H1 (cell line): ENCODE results near the gene RTL9. TPM values are rescaled to one million over a fixed set of nuclear protein-coding genes. Genes with fewer than 3 reads are reported as not detected.
"Not testable (repeated sequence)": the region's sequence is repeated elsewhere in the genome, so short reads cannot be mapped to it uniquely, and the experiment has no call there.

ENCODE experiments used
- CTCF ChIA-PET: fragments of 300-600 bp; sonication (Branson Sonifier 250); formaldehyde crosslinking; loops from one replicate; lab custom pipeline; 2021; ENCODE audit not compliant: partially characterized antibody; lab: Charles Lee
- POLR2A ChIA-PET: fragments of 300-600 bp; sonication (Branson Sonifier 250); formaldehyde crosslinking; loops from one replicate; lab custom pipeline; 2021; ENCODE audit warnings: inconsistent platforms; ENCODE audit not compliant: partially characterized antibody; lab: Charles Lee
- DNase-seq, 2 experiments: peaks; one replicate each; pipeline versions ENCODE4 v3.0.0 to v3.0.0-alpha.2; 2010 to 2022; ENCODE audit warnings: low spot score in 2 of 2, low read depth in 1 of 2, mixed read lengths in 1 of 2
- FAIRE-seq: peaks from 2 replicates; lab custom pipeline; 2011; peaks lifted over from hg19 to GRCh38; lab: Jason Lieb, UNC
- H2AFZ ChIP-seq: 2 replicates; pipeline ENCODE4 v1.8.1; 2012; ENCODE audit warnings: low read length, inconsistent platforms
- H2AK5ac ChIP-seq: 2 replicates; pipeline ENCODE4 v1.6.1; 2013; ENCODE audit warnings: low read depth, low read length
- H2BK120ac ChIP-seq: replicated peaks from 2 replicates; pipeline ENCODE3; 2013; ENCODE audit warnings: low read depth, low read length, inconsistent platforms
- H2BK12ac ChIP-seq: 2 replicates; pipeline ENCODE4 v1.6.1; 2013; ENCODE audit warnings: low read depth, low read length
- H2BK15ac ChIP-seq: 2 replicates; pipeline ENCODE4 v1.6.1; 2013; ENCODE audit warnings: low read length
- H2BK20ac ChIP-seq: 2 replicates; pipeline ENCODE4 v1.6.1; 2013; ENCODE audit warnings: low read length
- H2BK5ac ChIP-seq: 2 replicates; pipeline ENCODE4 v1.6.1; 2013; ENCODE audit warnings: low read depth, low read length
- H3K14ac ChIP-seq: 2 replicates; pipeline ENCODE4 v1.6.1; 2013; ENCODE audit warnings: inconsistent platforms; ENCODE audit not compliant: insufficient read length
- H3K18ac ChIP-seq: 2 replicates; pipeline ENCODE4 v1.6.1; 2013; ENCODE audit warnings: low read length; ENCODE audit errors: extremely low read depth
- H3K23ac ChIP-seq: 2 replicates; pipeline ENCODE4 v1.6.1; 2013; ENCODE audit warnings: inconsistent platforms; ENCODE audit not compliant: insufficient read length
- H3K23me2 ChIP-seq: 2 replicates; pipeline ENCODE4 v1.6.1; 2013; ENCODE audit warnings: low read depth, low read length
- H3K27ac ChIP-seq: 2 replicates; pipeline ENCODE4 v1.6.1; 2011; ENCODE audit warnings: low read depth, low read length, inconsistent platforms
- H3K27me3 ChIP-seq, 4 experiments: replicated peaks in 1 of 4; 1 replicate in 1 of 4; 2 replicates in 3 of 4; pipeline versions ENCODE4 v1.6.1 to v1.8.1; 2011 to 2013; ENCODE audit warnings: low read length in 3 of 4, mild to moderate bottlenecking in 3 of 4, inconsistent platforms in 2 of 4, mixed read lengths in 2 of 4, moderate library complexity in 1 of 4; ENCODE audit not compliant: control insufficient read depth in 3 of 4, insufficient read depth in 3 of 4; ENCODE audit errors: extremely low read depth in 1 of 4
- H3K36me3 ChIP-seq, 4 experiments: 2 replicates each; pipeline versions ENCODE4 v1.6.1 to v1.8.1; 2011 to 2013; ENCODE audit warnings: mild to moderate bottlenecking in 4 of 4, low read length in 3 of 4, moderate library complexity in 2 of 4, control low read depth in 1 of 4, inconsistent platforms in 1 of 4; ENCODE audit not compliant: insufficient read depth in 4 of 4, control insufficient read depth in 2 of 4
- H3K4ac ChIP-seq: replicated peaks from 2 replicates; pipeline ENCODE3; 2013; ENCODE audit warnings: low read length, low read depth, mixed read lengths, inconsistent platforms; ENCODE audit not compliant: insufficient read length
- H3K4me1 ChIP-seq, 4 experiments: replicated peaks in 1 of 4; 1 replicate in 1 of 4; 2 replicates in 3 of 4; pipeline versions ENCODE4 v1.6.1 to v1.8.1; 2011 to 2013; ENCODE audit warnings: low read length in 3 of 4, inconsistent platforms in 2 of 4, mixed read lengths in 1 of 4; ENCODE audit not compliant: insufficient read depth in 4 of 4, control insufficient read depth in 3 of 4
- H3K4me2 ChIP-seq, 2 experiments: 2 replicates each; pipeline versions ENCODE4 v1.6.1 to v1.8.1; 2011 to 2013; ENCODE audit warnings: low read depth in 2 of 2, low read length in 2 of 2, control low read depth in 1 of 2, inconsistent platforms in 1 of 2, mild to moderate bottlenecking in 1 of 2; ENCODE audit not compliant: insufficient read depth in 1 of 2
- H3K4me3 ChIP-seq, 4 experiments: fragments of 200-600, 300-600 bp in 1 of 4; sonication (generic), shearing (Covaris generic), sonication (Bioruptor Twin) in 1 of 4; 2 replicates each; pipeline versions ENCODE4 v1.5.1 to v1.8.1; 2011 to 2016; ENCODE audit warnings: low read length in 4 of 4, low read depth in 3 of 4, control low read depth in 2 of 4, inconsistent platforms in 2 of 4, mild to moderate bottlenecking in 2 of 4, mixed read lengths in 1 of 4, moderate library complexity in 1 of 4; ENCODE audit not compliant: insufficient read depth in 2 of 4; ENCODE audit errors: extremely low read depth in 1 of 4
- H3K56ac ChIP-seq: replicated peaks from 2 replicates; pipeline ENCODE3; 2013; ENCODE audit warnings: low read depth, mild to moderate bottlenecking, mixed read lengths, low read length, inconsistent platforms; ENCODE audit not compliant: insufficient read length
- H3K79me1 ChIP-seq: 2 replicates; pipeline ENCODE4 v1.6.1; 2013; ENCODE audit warnings: low read depth, low read length, control low read depth
- H3K79me2 ChIP-seq, 2 experiments: 2 replicates each; pipeline versions ENCODE4 v1.6.1 to v1.8.1; 2012 to 2013; ENCODE audit warnings: low read length in 2 of 2, mild to moderate bottlenecking in 2 of 2, inconsistent platforms in 1 of 2; ENCODE audit not compliant: insufficient read depth in 2 of 2, control insufficient read depth in 1 of 2
- H3K9ac ChIP-seq, 4 experiments: replicated peaks in 1 of 4; 1 replicate in 1 of 4; 2 replicates in 3 of 4; pipeline versions ENCODE4 v1.6.1 to v1.8.1; 2011 to 2013; ENCODE audit warnings: low read depth in 3 of 4, low read length in 3 of 4, control low read depth in 2 of 4, mild to moderate bottlenecking in 2 of 4, moderate library complexity in 2 of 4, inconsistent platforms in 1 of 4; ENCODE audit errors: extremely low read depth in 1 of 4
- H3K9me3 ChIP-seq, 2 experiments: 2 replicates each; pipeline versions ENCODE4 v1.6.1 to v1.8.1; 2012 to 2013; ENCODE audit warnings: mild to moderate bottlenecking in 2 of 2, moderate library complexity in 2 of 2, control low read depth in 1 of 2, inconsistent platforms in 1 of 2, low read depth in 1 of 2, low read length in 1 of 2, mixed read lengths in 1 of 2; ENCODE audit not compliant: insufficient read depth in 2 of 2
- H4K20me1 ChIP-seq, 2 experiments: replicated peaks in 1 of 2; 2 replicates each; pipeline versions ENCODE3 to v1.8.1; 2011 to 2013; ENCODE audit warnings: inconsistent platforms in 2 of 2, low read length in 2 of 2, mild to moderate bottlenecking in 1 of 2; ENCODE audit not compliant: insufficient read depth in 2 of 2, control insufficient read depth in 1 of 2
- H4K5ac ChIP-seq: 2 replicates; pipeline ENCODE4 v1.6.1; 2013; ENCODE audit warnings: low read length, low read depth, mixed read lengths, inconsistent platforms; ENCODE audit not compliant: insufficient read length
- H4K8ac ChIP-seq: 2 replicates; pipeline ENCODE4 v1.8.0; 2013; ENCODE audit warnings: mild to moderate bottlenecking, moderate library complexity, low read length, inconsistent platforms; ENCODE audit not compliant: insufficient read depth; ENCODE audit errors: extremely low read depth
- H4K91ac ChIP-seq: replicated peaks from 2 replicates; pipeline ENCODE3; 2013; ENCODE audit warnings: low read length, mixed read lengths, inconsistent platforms; ENCODE audit not compliant: insufficient read length
- WGBS, 2 experiments: shearing (Covaris generic) in 1 of 2; methylation state at CpG; one replicate each; pipeline versions ENCODE4 v1.1.6 to v1.1.7; 2013 to 2015; ENCODE audit warnings: low lambda C conversion rate in 2 of 2, mixed read lengths in 2 of 2, inconsistent platforms in 1 of 2, low coverage in 1 of 2, missing lambda C conversion rate in 1 of 2; ENCODE audit not compliant: insufficient replicate concordance in 2 of 2, insufficient coverage in 1 of 2, insufficient read length in 1 of 2; ENCODE audit errors: extremely low coverage in 1 of 2, missing lambda C conversion rate in 1 of 2; 5-methylcytosine and 5-hydroxymethylcytosine counted together
- polyA plus RNA-seq, 7 experiments: library from polyadenylated mRNA; depleted of rRNA in 3 of 7; stranded (reverse) in 5 of 7; unstranded in 2 of 7; fragments of >200 nt in 5 of 7; fragments of 200-250 nt in 2 of 7; gene quantifications; 1 replicate in 5 of 7; 2 replicates in 1 of 7; 4 replicates in 1 of 7; pipeline versions ENCODE4 v1.2.1 to v1.2.3, GENCODE V29; 2011 to 2013; ENCODE audit warnings: missing spikeins in 2 of 7, mixed read lengths in 2 of 7
- total RNA-seq: library from RNA; stranded (reverse); fragmentation: NEBNext Ultra II Directional; extraction: Animal tissue kit (Norgen Biotek cat#: 25700); gene quantifications from 2 replicates; pipeline ENCODE4 v1.2.1, GENCODE V29; 2021

RTL9 gene
- total and polyA plus RNA-seq, 2 of the 8 experiments (the other 6 are each of a cell fraction or from before 2014, with no cell fraction given), result 0.09 to 0.20 TPM

DNA sequence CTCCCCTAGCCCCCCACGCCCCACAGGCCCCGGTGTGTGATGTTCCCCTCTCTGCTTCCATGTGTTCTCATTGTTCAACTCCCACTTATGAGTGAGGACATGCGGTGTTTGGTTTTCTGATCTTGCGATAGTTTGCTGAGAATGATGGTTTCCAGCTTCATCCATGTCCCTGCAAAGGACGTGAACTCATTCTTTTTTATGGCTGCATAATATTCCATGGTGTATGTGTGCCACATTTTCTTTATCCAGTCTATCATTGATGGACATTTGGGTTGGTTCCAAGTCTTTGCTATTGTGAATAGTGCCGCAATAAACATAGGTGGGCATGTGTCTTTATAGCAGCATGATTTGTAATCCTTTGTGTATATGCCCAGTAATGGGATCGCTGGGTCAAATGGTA is 47.6 kb downstream of the RTL9 start:
- POLR2A ChIA-PET, result interaction anchor here (0.5 kb wide), 1 partner anchor 192 kb away, joined by 3 read pairs; no protein-coding TSS in a partner anchor
- not testable (repeated sequence) for H2AFZ ChIP-seq, H2BK15ac ChIP-seq

More for the DNA sequence above, 47.6 kb downstream of the RTL9 start:
- H4K8ac ChIP-seq, H2BK20ac ChIP-seq, H3K23ac ChIP-seq, H3K9me3 ChIP-seq, H2BK120ac ChIP-seq, H3K27me3 ChIP-seq, H3K4me3 ChIP-seq, H4K5ac ChIP-seq, H3K36me3 ChIP-seq, H3K27ac ChIP-seq, H3K79me2 ChIP-seq, H3K14ac ChIP-seq, H3K9ac ChIP-seq, H3K18ac ChIP-seq, FAIRE-seq, H3K4me2 ChIP-seq, H2AK5ac ChIP-seq, DNase-seq, H3K56ac ChIP-seq, H2BK5ac ChIP-seq, H3K4ac ChIP-seq, H3K4me1 ChIP-seq, H3K23me2 ChIP-seq, H2BK12ac ChIP-seq, H4K91ac ChIP-seq, H4K20me1 ChIP-seq, H3K79me1 ChIP-seq: not testable (repeated sequence)
- CTCF ChIA-PET, result interaction anchor here (0.9 to 22.7 kb wide), 6 partner anchors 9 to 238 kb away, joined by 3 to 742 read pairs (median 5); partner anchors contain the start of gene RTL9
- 89% methylated on average over 3 of the region's 7 CpGs; no CpG with 5 or more reads in 1 of the 2 experiments for WGBS, 2 experiments
